PC-9 (cell line): ENCODE measurements around the gene WDR93. TPM values are rescaled to one million over a fixed set of nuclear protein-coding genes. Genes with fewer than 3 reads are reported as not detected.

Experiments
- BruUV-seq: library from RNA; stranded (reverse); fragments of 400-500 nt; replicated peaks from 2 replicates; lab custom pipeline; 2021; lab: Mats Ljungman, UMichigan
- CTCF ChIA-PET: fragments of 300-600 bp; sonication (Branson Sonifier 250); formaldehyde crosslinking; loops from one replicate; lab custom pipeline; 2022; ENCODE audit warnings: antibody characterized with exemption; lab: Charles Lee
- POLR2A ChIA-PET: fragments of 300-600 bp; sonication (Branson Sonifier 250); formaldehyde crosslinking; loops from one replicate; lab custom pipeline; 2022; ENCODE audit warnings: antibody characterized with exemption; ENCODE audit not compliant: unreplicated experiment; lab: Charles Lee
- DNase-seq, 2 experiments: peaks; one replicate each; pipeline versions ENCODE4 v3.0.0 to v3.0.0-alpha.2; 2015 to 2022; ENCODE audit warnings: mixed read lengths in 1 of 2
- H2AFZ ChIP-seq: fragments of 200-600 bp; sonication (generic); 2 replicates; pipeline ENCODE4 v1.8.1; 2017; ENCODE audit warnings: antibody characterized with exemption
- H3F3A ChIP-seq: fragments of 200-600 bp; sonication (generic); 2 replicates; pipeline ENCODE4 v1.8.1; 2017; ENCODE audit warnings: antibody characterized with exemption, mild to moderate bottlenecking, low read depth; ENCODE audit not compliant: insufficient read depth
- H3K27ac ChIP-seq: fragments of 200-600 bp; sonication (generic); 2 replicates; pipeline ENCODE4 v1.6.1; 2016; ENCODE audit warnings: mixed run types
- H3K27me3 ChIP-seq: fragments of 200-600 bp; sonication (generic); 2 replicates; pipeline ENCODE4 v1.6.1; 2016; ENCODE audit warnings: low read depth, mixed run types; ENCODE audit not compliant: insufficient read depth
- H3K36me3 ChIP-seq: fragments of 200-600 bp; sonication (generic); 2 replicates; pipeline ENCODE4 v1.6.1; 2016; ENCODE audit warnings: low read depth, mixed run types
- H3K4me1 ChIP-seq: fragments of 200-600 bp; sonication (generic); replicated peaks from 2 replicates; pipeline ENCODE4 v1.6.1; 2016; ENCODE audit warnings: mixed run types; ENCODE audit not compliant: insufficient read depth
- H3K4me2 ChIP-seq: fragments of 200-600 bp; sonication (generic); 2 replicates; pipeline ENCODE4 v1.6.1; 2017; ENCODE audit warnings: mixed run types
- H3K4me3 ChIP-seq: fragments of 200-600 bp; sonication (generic); 2 replicates; pipeline ENCODE4 v1.6.1; 2016; ENCODE audit warnings: mixed run types
- H3K79me2 ChIP-seq: fragments of 200-600 bp; sonication (generic); 2 replicates; pipeline ENCODE4 v1.6.1; 2017; ENCODE audit warnings: low read depth, mixed run types
- H3K9me2 ChIP-seq: fragments of 200-600 bp; sonication (generic); 2 replicates; pipeline ENCODE4 v1.8.1; 2017; ENCODE audit warnings: mild to moderate bottlenecking; ENCODE audit not compliant: insufficient read depth
- H3K9me3 ChIP-seq: fragments of 200-600 bp; sonication (generic); 2 replicates; pipeline ENCODE4 v1.8.1; 2016; ENCODE audit warnings: low read depth; ENCODE audit not compliant: insufficient read depth
- H4K20me1 ChIP-seq: fragments of 200-600 bp; sonication (generic); 2 replicates; pipeline ENCODE4 v1.8.1; 2017; ENCODE audit not compliant: insufficient read depth
- CTCF ChIP-seq: fragments of 200-600 bp; sonication (generic); conservative IDR thresholded peaks from 2 replicates; pipeline ENCODE4 v1.6.1; 2017; ENCODE audit warnings: mixed run types, antibody characterized with exemption, mild to moderate bottlenecking, moderate library complexity
- EZH2 ChIP-seq: fragments of 200-600 bp; sonication (generic); IDR thresholded peaks from 2 replicates; pipeline ENCODE4 v1.8.0; 2017; ENCODE audit warnings: antibody characterized with exemption, low read depth
- intact Hi-C: fragments of 100-400 bp; cut with micrococcal nuclease; formaldehyde crosslinking; loops from one replicate; pipeline ENCODE4 v1.10.0; 2022; ENCODE audit not compliant: unreplicated experiment
- total RNA-seq: library from RNA; stranded (reverse); gene quantifications from 2 replicates; pipeline ENCODE4 v1.2.3, GENCODE V29; 2021

WDR93 gene
- total RNA-seq, 1 experiment from 2014 or later = 1.8 TPM

GRCh38 chr15:89780601-89781000 is 90.0 kb downstream of the WDR93 start:
- TF ChIP-seq CTCF (no peak), EZH2 (no peak)
- no peak for DNase-seq
- CTCF ChIA-PET = interaction anchor here (1.2 to 1.9 kb wide), 2 partner anchors 19 to 56 kb away, joined by 5 to 8 read pairs; no protein-coding TSS in a partner anchor
- intact Hi-C loops = no loop called here
- no TSS peak for BruUV-seq
- peaks cover 5% of the 10 kb centered on the region; the same call in 1 of the 2 replicates for H3K36me3 ChIP-seq
- H3K4me1 ChIP-seq = peaks cover 63% of the 10 kb centered on the region
- H4K20me1 ChIP-seq = no peaks in the 10 kb centered on the region
- H3K79me2 ChIP-seq = no peaks in the 10 kb centered on the region
- no peak overlapping the region for H2AFZ ChIP-seq
- no peaks in the 10 kb centered on the region for H3K27me3 ChIP-seq
- peaks cover 55% of the 10 kb centered on the region for H3F3A ChIP-seq
- peak overlapping the region; percentile 96 for H3K27ac ChIP-seq
- H3K4me3 ChIP-seq = no peak overlapping the region
- no peaks in the 10 kb centered on the region for H3K9me3 ChIP-seq
- peak overlapping the region; percentile 63 for H3K4me2 ChIP-seq
- POLR2A ChIA-PET = interaction anchor here (0.6 kb wide), 2 partner anchors 48 to 139 kb away, joined by 4 to 7 read pairs; no protein-coding TSS in a partner anchor
- no peaks in the 10 kb centered on the region for H3K9me2 ChIP-seq

- POLR2A ChIA-PET = interaction anchor here (0.6 kb wide), 2 partner anchors 47 to 139 kb away, joined by 4 to 7 read pairs; no protein-coding TSS in a partner anchor
These were observed 90.4 kb downstream of the WDR93 start for GRCh38 chr15:89781055-89781454.

More at GRCh38 chr15:89781055-89781454, 90.4 kb downstream of the WDR93 start:
- Histone ChIP-seq H3K4me2 (peak overlapping the region; percentile 63), H3K4me1 (peaks cover 67% of the 10 kb centered on the region), H3K9me3 (no peaks in the 10 kb centered on the region), H3K79me2 (no peaks in the 10 kb centered on the region), H3K4me3 (no peak overlapping the region), H3F3A (peaks cover 59% of the 10 kb centered on the region), H3K36me3 (peaks cover 5% of the 10 kb centered on the region; the same call in 1 of the 2 replicates), H2AFZ (peak overlapping the region; percentile 26; the same call in 1 of the 2 replicates), H3K27ac (peak overlapping the region; percentile 96), H3K9me2 (no peaks in the 10 kb centered on the region), H4K20me1 (no peaks in the 10 kb centered on the region), H3K27me3 (no peaks in the 10 kb centered on the region)
- CTCF ChIA-PET = interaction anchor here (1.2 to 1.9 kb wide), 2 partner anchors 20 to 56 kb away, joined by 5 to 8 read pairs; no protein-coding TSS in a partner anchor
- intact Hi-C loops = loop anchor here (1.0 kb wide), 1 partner anchor 20 kb away; no protein-coding TSS in a partner anchor
- TF ChIP-seq EZH2 (no peak), CTCF (no peak)
- peak; percentile 45 to 59 for DNase-seq
- BruUV-seq = TSS peak; percentile 30
